Left lobe of liver (tissue), 2 donors: ENCODE data around the gene COPE. TPM values are rescaled to one million over a fixed set of nuclear protein-coding genes. Genes with fewer than 3 reads are reported as not detected.
"Not testable (repeated sequence)": the region's sequence is repeated elsewhere in the genome, so short reads cannot be mapped to it uniquely, and the experiment has no call there.

ENCODE experiments used
- ATAC-seq: fragments of 200-7000 bp; cut with Tn5 transposase; one replicate; pipeline ENCODE4 v1.9.1; 2020; ENCODE audit warnings: mild to moderate bottlenecking, moderate library complexity
- DNase-seq: peaks from one replicate; pipeline ENCODE4 v3.0.0-alpha.2; 2020; ENCODE audit warnings: low spot score
- total RNA-seq: library from RNA; stranded (reverse); gene quantifications from one replicate; pipeline ENCODE4 v1.2.1, GENCODE V29; 2021
- donor health status: DM: no; HTN: no; CAD: no; lungs with moderate emphysema.
- donor health status: DM: no; HTN: yes; CAD: no.

The COPE gene
- 113 TPM for total RNA-seq

- DNase-seq (peak; percentile 98), ATAC-seq (peak; percentile 97)
Observed at GRCh38 chr19:18919086-18919899, at the start of gene COPE, which contains the start of gene DDX49. Gene COPE (minus strand): TSS chr19:18919387. CDS start chr19:18919348, 39 bp downstream. Gene DDX49 (plus strand): TSS chr19:18919715. CDS start chr19:18919742, 27 bp downstream.

GRCh38 chr19:18967358-18968146, 48.4 kb upstream of the COPE start:
- ATAC-seq (peak; percentile 72), DNase-seq (peak; percentile 74)

- no peak for ATAC-seq
Observed at GRCh38 chr19:18966307-18966706, 47.1 kb upstream of the COPE start.

GRCh38 chr19:18964121-18964520, 44.9 kb upstream of the COPE start:
- no peak for DNase-seq

More at GRCh38 chr19:18966307-18966706, 47.1 kb upstream of the COPE start:
- DNase-seq, result no peak

GRCh38 chr19:18961767-18962620, 42.8 kb upstream of the COPE start:
- DNase-seq, result no peak
- ATAC-seq, result no peak

More at GRCh38 chr19:18964121-18964520, 44.9 kb upstream of the COPE start:
- ATAC-seq, result no peak

DNA sequence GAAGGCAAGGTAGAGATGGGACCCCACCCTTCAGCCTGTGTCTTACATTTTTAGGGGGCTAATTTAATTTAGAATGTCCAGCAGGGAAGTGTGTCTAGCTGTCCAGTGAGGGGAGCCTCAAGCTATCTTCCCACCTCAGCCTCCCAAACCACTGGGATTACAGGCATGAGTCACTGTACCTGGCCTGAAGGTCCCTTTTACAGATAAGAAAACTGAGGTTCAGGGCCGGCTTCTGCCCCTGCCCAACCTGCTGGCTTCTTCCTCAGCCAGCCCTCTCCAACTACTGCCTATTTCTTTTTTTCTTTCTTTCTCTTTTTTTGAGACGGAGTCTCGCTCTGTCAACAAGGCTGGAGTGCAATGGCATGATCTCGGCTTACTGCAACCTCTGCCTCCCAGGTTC, 41.2 kb upstream of the COPE start:
- no peak for DNase-seq
- ATAC-seq, result no peak

DNA sequence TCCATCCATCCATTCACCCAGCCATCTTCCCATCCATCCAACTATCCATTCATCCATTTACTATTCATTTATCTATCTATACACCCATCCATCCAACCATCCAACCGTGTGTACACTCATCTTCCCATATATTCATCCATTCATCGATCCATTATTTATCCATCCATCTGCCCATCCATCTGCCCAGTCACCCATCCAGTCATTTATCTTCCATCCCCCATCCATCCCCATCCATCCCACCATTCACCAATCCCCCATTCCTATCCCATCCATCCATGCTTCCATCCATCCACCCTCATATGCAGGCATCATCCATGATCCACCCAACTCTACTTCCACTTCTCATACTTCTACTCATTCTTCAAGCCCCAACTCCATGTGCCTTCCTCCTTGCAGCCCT, 35.9 kb upstream of the COPE start:
- DNase-seq (no peak), ATAC-seq (no peak)

DNA sequence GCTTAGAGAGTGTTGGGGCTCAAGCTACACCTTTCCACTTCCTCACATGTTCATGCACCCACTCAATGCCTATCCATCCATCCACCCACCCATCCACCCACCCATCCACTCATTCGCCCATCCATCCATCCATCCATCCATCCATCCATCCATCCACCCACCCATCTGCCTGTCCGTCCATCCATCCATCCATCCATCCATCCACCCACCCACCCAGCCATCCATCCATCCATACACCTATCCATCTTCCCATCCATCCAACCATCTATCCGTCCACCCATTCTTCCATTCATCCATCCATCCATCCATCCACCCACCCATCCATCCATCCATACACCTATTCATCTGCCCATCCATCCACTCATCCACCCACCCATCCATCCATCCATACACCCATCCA, 34.9 kb upstream of the COPE start:
- ATAC-seq (no peak), DNase-seq (no peak)

- not testable (repeated sequence) for ATAC-seq, DNase-seq
Observed at GRCh38 chr19:18952364-18953003, 33.3 kb upstream of the COPE start.

- no peak for DNase-seq
- ATAC-seq, result no peak
Observed at GRCh38 chr19:18951721-18952281, 32.6 kb upstream of the COPE start.

- DNase-seq (no peak), ATAC-seq (no peak)
Observed at GRCh38 chr19:18949858-18950257, 30.7 kb upstream of the COPE start.

DNA sequence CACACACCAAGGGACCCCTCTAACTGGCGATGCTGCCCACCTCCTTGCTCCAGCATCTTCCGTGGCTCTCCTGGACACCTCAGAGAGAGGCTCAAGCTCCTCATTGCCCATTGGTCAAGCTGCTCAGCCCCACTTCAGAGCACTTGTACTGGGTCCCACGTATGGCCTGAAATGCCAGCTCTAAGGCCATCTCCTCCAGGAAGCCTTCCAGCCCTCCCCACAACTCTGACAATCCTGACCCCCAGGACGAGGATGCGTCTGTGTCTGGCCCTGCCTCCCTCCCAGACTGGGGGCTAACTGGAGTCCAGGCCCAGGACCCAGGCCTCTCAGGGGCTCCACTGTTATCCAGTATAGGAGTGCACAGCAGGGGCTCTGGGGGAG, 29.8 kb upstream of the COPE start:
- DNase-seq (no peak), ATAC-seq (no peak)

GRCh38 chr19:18948075-18948975, 29.1 kb upstream of the COPE start:
- ATAC-seq (no peak), DNase-seq (no peak)

- DNase-seq, result no peak
- no peak for ATAC-seq
Observed at GRCh38 chr19:18946918-18947317, 27.7 kb upstream of the COPE start.

DNA sequence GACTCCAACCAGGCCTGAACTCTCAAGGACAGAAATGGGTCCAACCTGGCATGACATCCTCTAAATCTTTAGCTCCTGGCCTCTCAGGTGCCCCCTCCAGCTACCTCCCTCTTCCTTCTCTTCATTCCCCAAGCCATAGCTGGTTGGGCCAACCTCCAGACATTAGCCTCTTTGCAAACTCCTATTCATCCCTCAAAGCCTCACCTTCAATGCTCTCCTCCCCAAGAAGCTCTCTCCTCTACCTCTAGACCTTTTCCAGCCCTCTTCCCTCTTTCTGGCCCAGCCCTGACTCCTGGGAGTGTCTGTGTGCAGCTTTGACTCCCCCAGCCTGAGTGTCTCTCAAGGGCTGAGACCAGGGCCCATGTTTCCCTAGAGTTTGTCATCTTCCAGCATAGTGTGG, 27.1 kb upstream of the COPE start:
- ATAC-seq (no peak), DNase-seq (no peak)

DNA sequence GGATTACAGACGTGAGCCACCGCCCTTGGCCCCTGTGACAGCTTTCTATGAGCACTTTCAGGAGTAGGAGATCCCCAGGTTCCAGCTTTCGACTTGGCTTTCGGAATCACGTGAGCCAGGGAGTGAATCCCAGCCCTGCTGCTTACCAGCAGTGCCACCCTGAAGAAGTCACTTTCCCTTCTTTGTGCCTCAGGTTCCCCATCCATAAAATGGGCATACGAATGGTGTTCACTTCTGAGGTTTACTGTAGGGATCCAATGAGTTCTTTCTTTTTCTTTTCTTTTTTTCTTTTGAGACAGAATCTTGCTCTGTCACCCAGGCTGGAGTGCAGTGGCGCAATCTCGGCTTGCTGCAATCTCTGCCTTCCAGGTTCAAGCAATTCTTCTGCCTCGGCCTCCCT, 26.1 kb upstream of the COPE start:
- DNase-seq (no peak), ATAC-seq (no peak)

GRCh38 chr19:18943465-18943864, 24.3 kb upstream of the COPE start:
- DNase-seq (no peak), ATAC-seq (no peak)

GRCh38 chr19:18942692-18943091, 23.5 kb upstream of the COPE start:
- no peak for ATAC-seq
- DNase-seq, result no peak
